Adrenal gland (tissue), 12 donors: ENCODE results near the gene CCNA1. TPM values are rescaled to one million over a fixed set of nuclear protein-coding genes. Genes with fewer than 3 reads are reported as not detected.

ENCODE experiments used
- DNase-seq, 7 donors: peaks; one replicate each; pipeline ENCODE4 v3.0.0-alpha.2; 2019 to 2020
- H3K27ac ChIP-seq, 5 donors: fragments of 200-600 bp; sonication (generic) in 4 of 5; 1 replicate in 3 of 5; 2 replicates in 2 of 5; pipeline versions ENCODE4 v1.5.1 to v1.8.0; 2016 to 2020; ENCODE audit warnings: mild to moderate bottlenecking in 1 of 5
- H3K27me3 ChIP-seq: fragments of 200-600 bp; 2 replicates; pipeline ENCODE4 v1.8.0; 2021
- H3K36me3 ChIP-seq, 2 donors: fragments of 200-600 bp; replicated peaks in 1 of 2; 1 replicate in 1 of 2; 2 replicates in 1 of 2; pipeline versions ENCODE4 v1.5.1 to v1.8.0; 2018 to 2022
- H3K4me1 ChIP-seq, 2 donors: fragments of 200-600 bp; replicated peaks in 1 of 2; 1 replicate in 1 of 2; 2 replicates in 1 of 2; pipeline versions ENCODE4 v1.5.1 to v1.8.0; 2018 to 2021
- H3K4me3 ChIP-seq, 4 donors: fragments of 200-600 bp; sonication (generic) in 3 of 4; one replicate each; pipeline ENCODE4 v1.5.1; 2016 to 2018
- H3K9me3 ChIP-seq, 3 donors: fragments of 200-600 bp; sonication (generic) in 1 of 3; replicated peaks in 1 of 3; 1 replicate in 2 of 3; 2 replicates in 1 of 3; pipeline versions ENCODE4 v1.5.1 to v1.8.0; 2016 to 2021
- CTCF ChIP-seq, 6 experiments: fragments of 450-650 bp in 4 of 6; fragments of 200-600 bp in 2 of 6; sonication (generic) in 1 of 6; IDR thresholded peaks; 1 replicate in 5 of 6; 2 replicates in 1 of 6; pipeline versions ENCODE4 v1.5.1 to v1.8.0; 2016 to 2021; ENCODE audit warnings: antibody characterized with exemption in 6 of 6, mild to moderate bottlenecking in 2 of 6, moderate library complexity in 1 of 6
- POLR2A ChIP-seq, 2 donors: fragments of 450-650 bp; IDR thresholded peaks; one replicate each; pipeline ENCODE4 v1.6.1; 2017; ENCODE audit warnings: antibody characterized with exemption in 2 of 2, mild to moderate bottlenecking in 2 of 2, moderate library complexity in 1 of 2
- WGBS, 4 donors: extraction: QIAGEN DNeasy Blood & Tissue Kit in 2 of 4; methylation state at CpG; one replicate each; pipeline versions ENCODE4 v1.1.5 to v1.1.7; 2013 to 2017; 5-methylcytosine and 5-hydroxymethylcytosine counted together
- intact Hi-C, 2 donors: fragments of 100-400 bp; cut with DNase I; formaldehyde crosslinking; loops; one replicate each; pipeline versions ENCODE4 v1.14.1 to v1.15.0; 2022 to 2023
- polyA plus RNA-seq, 3 donors: library from polyadenylated mRNA; stranded (reverse); fragments of 200-250 nt in 2 of 3; fragments of 350-450 nt in 1 of 3; fragmentation: Illumina TruSeq in 1 of 3; extraction: RNeasy Lipid Tissue Mini Kit (QIAGEN cat#74804) in 1 of 3; gene quantifications; one replicate each; pipeline ENCODE4 v1.2.3, GENCODE V29; 2013 to 2014
- total RNA-seq, 9 donors: library from RNA; depleted of rRNA in 4 of 9; stranded (reverse); fragments of >200 nt in 4 of 9; fragments of 120-200 nt in 1 of 9; fragmentation: NEBNext Ultra II Directional in 1 of 9; extraction: Animal tissue kit (Norgen Biotek cat#: 25700) in 1 of 9; gene quantifications; one replicate each; pipeline versions ENCODE4 v1.1.0 to v1.2.4, GENCODE V29; 2013 to 2023
- donor health status: healthy with polysubstance abuse.
- donor health status: Bipolar disorder and iron deficiency.
- donor health status: DM: yes; HTN: yes; CAD: no.
- donor health status: DM: no; HTN: no; CAD: no.
- donor health status: DM: no; HTN: no; CAD: no.
- donor health status: DM: yes; HTN: yes; CAD: no.

The CCNA1 gene
- total and polyA plus RNA-seq, 12 donors, result 0.11 to 1.8 (median 0.42) TPM; not detected in 1

DNA sequence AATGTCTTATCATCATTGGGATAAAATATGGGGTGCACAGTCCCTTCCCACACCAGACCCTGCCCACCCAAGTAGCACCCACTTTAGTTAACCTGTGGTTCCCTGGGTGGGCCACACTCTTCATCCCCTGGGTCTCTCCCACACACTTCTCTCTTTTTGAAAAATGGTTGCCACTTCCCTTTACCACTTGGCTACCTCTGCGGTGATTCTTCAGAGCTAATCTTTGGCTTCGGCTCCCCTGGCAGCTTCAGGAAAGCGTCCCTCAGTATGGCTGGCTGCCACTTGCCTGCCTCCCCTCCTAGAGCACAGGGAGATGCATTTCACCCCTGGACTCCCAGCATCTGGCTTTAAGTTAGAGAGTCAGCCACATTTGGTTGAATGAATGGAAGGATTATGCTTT is 18.2 kb downstream of the CCNA1 start:
- H3K9me3 ChIP-seq, result no peaks in the 10 kb centered on the region
- no peaks in the 10 kb centered on the region for H3K36me3 ChIP-seq
- no peaks in the 10 kb centered on the region for H3K4me1 ChIP-seq
- H3K27me3 ChIP-seq, result no peaks in the 10 kb centered on the region
- DNase-seq, result no peak
- H3K4me3 ChIP-seq, result no peak overlapping the region
- 40 to 53% (median 48%) methylated on average over 3 of the region's 3 CpGs for WGBS, 4 donors
- intact Hi-C loops, result no loop called here
- no peak for TF ChIP-seq CTCF (IDR thresholded peaks at IDR 0.05)
- no peak for TF ChIP-seq POLR2A (IDR thresholded peaks at IDR 0.05)
- H3K27ac ChIP-seq, result no peak overlapping the region

DNA sequence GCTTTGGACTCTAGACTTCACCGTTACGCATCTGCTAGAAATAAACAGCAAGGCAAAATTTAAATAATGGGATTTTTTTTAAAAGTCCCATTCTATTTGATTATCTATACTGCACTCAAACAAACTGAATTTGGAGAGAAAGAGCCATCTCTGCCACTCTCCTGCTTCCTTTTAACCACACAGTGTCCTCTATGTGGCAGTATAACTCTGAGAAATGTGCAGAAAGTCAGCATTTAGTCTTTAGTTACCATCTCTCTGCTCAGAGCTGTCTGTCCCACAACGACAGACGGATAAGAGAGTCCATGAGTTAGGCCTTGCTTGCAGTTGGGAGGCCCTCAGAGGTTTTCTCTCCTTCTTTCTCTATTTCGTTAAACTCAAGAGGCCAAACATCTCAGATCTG is 21.2 kb downstream of the CCNA1 start:
- Histone ChIP-seq H3K4me1 (no peaks in the 10 kb centered on the region), H3K4me3 (no peak overlapping the region), H3K27ac (no peak overlapping the region), H3K27me3 (no peaks in the 10 kb centered on the region), H3K36me3 (no peaks in the 10 kb centered on the region), H3K9me3 (no peaks in the 10 kb centered on the region)
- whole genome bisulfite sequencing, 4 donors, result 62 to 72% (median 64%) methylated on average over 5 of the region's 5 CpGs
- intact Hi-C loops, result no loop called here
- TF ChIP-seq POLR2A (IDR thresholded peaks at IDR 0.05) (no peak), CTCF (IDR thresholded peaks at IDR 0.05) (peak in 4 of 6 experiments; percentile 8 to 38 (median 28))
- DNase-seq, result no peak

- no peak overlapping the region for H3K27ac ChIP-seq
- intact Hi-C loops, result no loop called here
- H3K4me3 ChIP-seq, result no peak overlapping the region
- H3K36me3 ChIP-seq, result no peaks in the 10 kb centered on the region
- TF ChIP-seq POLR2A (IDR thresholded peaks at IDR 0.05) (no peak), CTCF (IDR thresholded peaks at IDR 0.05) (no peak)
- no peaks in the 10 kb centered on the region for H3K9me3 ChIP-seq
- 25 to 73% (median 69%) methylated on average over 1 of the region's 1 CpG for WGBS, 4 donors
- no peak for DNase-seq
- no peaks in the 10 kb centered on the region for H3K4me1 ChIP-seq
- no peaks in the 10 kb centered on the region for H3K27me3 ChIP-seq
Observed at GRCh38 chr13:36454121-36454520, 21.8 kb downstream of the CCNA1 start.

- no peaks in the 10 kb centered on the region for H3K27me3 ChIP-seq
- H3K36me3 ChIP-seq, result no peaks in the 10 kb centered on the region
- no peaks in the 10 kb centered on the region for H3K9me3 ChIP-seq
- no peak for TF ChIP-seq POLR2A (IDR thresholded peaks at IDR 0.05)
- TF ChIP-seq CTCF (IDR thresholded peaks at IDR 0.05), result no peak
- no peak overlapping the region for H3K4me3 ChIP-seq
- H3K4me1 ChIP-seq, result no peaks in the 10 kb centered on the region
- no peak for DNase-seq
- WGBS, 4 donors, result 49 to 55% (median 53%) methylated on average over 3 of the region's 3 CpGs
- no peak overlapping the region for H3K27ac ChIP-seq
- intact Hi-C loops, result no loop called here
Observed at GRCh38 chr13:36454987-36455386, 22.7 kb downstream of the CCNA1 start.
